GM21619 (cell line): ENCODE data around the gene GP9.

Experiments used
- ATAC-seq: cut with Tn5 transposase; IDR thresholded peaks from one replicate; pipeline ENCODE4 v1.9.1; 2021; ENCODE audit not compliant: unreplicated experiment

Gene GP9

DNA sequence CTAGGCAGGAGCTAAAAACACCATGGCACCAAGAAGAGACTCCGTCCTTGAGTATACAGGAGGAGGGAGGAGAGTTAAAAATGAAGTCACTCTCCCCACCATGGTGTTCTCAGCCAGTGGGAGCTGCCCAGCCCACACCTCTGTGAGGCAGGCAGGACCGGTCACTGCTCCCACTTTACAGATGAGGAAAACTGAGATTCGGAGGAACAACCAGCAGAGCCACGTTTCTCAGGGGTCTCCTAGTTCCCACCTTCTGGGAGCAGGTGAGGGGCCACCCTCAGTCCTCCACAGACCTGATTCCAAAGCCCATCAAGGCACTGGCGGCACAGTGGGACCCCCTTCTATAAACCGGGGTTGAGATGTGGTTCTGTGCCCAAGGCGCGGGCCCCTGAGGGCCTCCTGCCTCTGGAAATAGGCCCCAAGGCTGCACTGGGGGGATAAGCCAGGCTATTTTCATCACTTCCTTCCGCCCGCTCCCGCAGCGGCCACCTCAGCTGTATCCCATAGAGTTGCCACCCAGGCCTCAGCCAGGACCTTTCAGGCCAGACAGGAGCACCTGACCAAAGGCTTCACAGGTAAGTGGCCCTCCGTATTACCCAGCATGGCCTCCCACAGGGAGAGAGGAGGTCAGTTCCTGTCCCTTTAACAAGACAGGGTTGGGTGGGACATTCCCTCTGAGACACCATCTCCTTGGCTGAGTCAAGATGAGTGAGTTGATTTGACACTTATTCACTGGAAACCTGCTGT, at the start of gene GP9:
TSS of gene GP9 (plus strand) at position 504 of the 747 bp plus-strand sequence. CDS start 961 bp downstream, outside the sequence.
- no peak for ATAC-seq

- no peak for ATAC-seq
These were observed 47.1 kb upstream of the GP9 start for GRCh38 chr3:129013491-129013891.

GRCh38 chr3:129014148-129014547, 46.4 kb upstream of the GP9 start:
- no peak for ATAC-seq

GRCh38 chr3:129014793-129015345, 45.7 kb upstream of the GP9 start:
- no peak for ATAC-seq

DNA sequence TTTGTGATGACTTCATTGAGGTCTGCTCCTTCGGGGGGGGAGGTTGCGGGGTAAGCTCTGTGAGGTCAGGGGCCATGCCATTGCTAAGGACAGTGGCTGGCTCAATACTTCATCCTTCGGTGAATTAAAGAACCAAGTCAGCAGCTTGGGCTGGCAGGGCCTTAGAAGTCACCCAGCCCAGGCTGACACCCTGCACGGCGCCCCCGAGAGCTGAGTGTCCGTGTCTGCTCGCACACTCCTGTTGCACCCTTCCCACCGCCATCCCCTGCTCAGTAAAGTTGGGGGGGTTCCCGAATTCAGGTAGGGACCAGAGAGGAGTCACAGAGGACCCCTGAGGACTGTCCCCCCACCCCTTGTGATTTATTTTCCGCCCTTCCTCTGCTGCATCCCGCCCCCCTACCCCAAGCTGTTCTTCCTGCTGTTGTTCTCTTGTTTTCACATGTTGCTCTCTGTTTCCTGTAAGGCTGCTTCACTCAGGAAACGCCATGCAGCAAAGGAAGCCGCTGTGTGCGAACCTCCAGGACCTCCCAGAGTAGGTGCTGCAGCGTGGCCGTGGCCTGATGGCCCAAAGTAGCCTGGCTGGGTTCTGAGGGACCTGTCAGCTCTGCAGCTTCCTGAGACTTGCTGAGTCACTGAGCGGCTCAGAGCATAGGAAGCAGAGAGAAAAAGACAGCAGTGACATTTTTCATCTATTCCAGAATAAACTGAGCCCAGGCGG, 45.0 kb upstream of the GP9 start:
- ATAC-seq: no peak

DNA sequence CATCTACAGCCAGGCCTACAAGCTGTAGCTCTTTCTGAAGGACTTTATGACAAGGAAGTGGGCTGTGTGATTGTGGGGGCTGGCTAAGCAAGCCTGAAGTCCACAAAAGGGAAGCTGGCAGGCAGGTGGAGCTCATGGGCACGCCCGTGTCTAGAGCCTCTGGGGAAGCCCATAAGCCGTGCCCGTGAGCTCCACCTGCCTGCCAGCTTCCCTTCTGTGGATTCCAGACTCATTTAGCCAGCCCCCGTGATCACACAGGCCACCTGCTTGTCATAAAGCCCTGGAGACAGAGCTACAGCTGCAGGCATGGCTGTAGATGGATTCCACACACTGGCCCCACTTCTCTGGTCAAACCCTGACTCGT, 44.2 kb upstream of the GP9 start:
- ATAC-seq: no peak

- ATAC-seq: peak; percentile 49
These were observed 43.7 kb upstream of the GP9 start for GRCh38 chr3:129016720-129017483.

DNA sequence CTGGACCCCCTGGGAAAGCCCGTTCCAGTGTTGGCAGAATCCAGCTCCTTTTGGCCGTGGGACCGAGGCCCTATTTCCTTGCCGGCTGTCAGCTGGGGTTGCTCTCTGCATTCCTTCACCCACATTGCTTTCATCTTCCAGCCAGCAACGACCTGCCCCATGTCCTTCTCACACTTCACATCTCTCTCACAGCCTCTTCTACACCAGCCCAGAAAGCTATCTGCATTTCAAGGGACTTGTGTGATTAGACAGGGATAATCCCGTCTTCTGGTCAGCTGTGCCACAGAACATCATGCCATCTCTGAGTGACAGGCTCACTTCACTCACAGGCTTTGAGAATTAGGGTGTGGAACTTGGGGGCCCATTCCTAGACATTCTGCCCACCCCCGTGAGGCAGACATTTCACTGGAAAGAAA, 43.1 kb upstream of the GP9 start:
- ATAC-seq: no peak

GRCh38 chr3:129018271-129018670, 42.3 kb upstream of the GP9 start:
- ATAC-seq: no peak

DNA sequence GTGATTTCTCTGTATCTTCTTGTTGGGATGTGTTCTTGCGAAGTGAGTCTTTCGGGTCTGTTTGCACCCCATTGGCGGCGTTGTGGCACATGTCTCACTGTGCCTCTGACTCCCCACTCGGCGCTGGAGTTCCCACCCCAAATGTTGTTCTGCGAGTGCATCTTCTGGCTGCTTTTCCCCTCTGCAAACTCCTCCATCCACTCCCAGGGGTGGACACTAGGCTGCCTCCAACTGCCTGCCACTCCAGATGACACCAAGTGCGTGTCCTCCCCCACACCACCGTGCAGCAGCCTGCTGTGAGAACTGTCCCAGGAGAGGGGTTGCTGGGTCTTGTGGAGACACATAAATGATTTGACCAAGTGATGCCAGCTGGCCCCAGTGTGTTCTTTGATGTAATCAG, 41.8 kb upstream of the GP9 start:
- no peak for ATAC-seq

GRCh38 chr3:129019266-129019665, 41.3 kb upstream of the GP9 start:
- no peak for ATAC-seq

GRCh38 chr3:129020691-129021090, 39.9 kb upstream of the GP9 start:
- ATAC-seq: no peak

GRCh38 chr3:129021140-129021551, 39.4 kb upstream of the GP9 start:
- no peak for ATAC-seq

- ATAC-seq: no peak
These were observed 38.2 kb upstream of the GP9 start for GRCh38 chr3:129022114-129023007.

DNA sequence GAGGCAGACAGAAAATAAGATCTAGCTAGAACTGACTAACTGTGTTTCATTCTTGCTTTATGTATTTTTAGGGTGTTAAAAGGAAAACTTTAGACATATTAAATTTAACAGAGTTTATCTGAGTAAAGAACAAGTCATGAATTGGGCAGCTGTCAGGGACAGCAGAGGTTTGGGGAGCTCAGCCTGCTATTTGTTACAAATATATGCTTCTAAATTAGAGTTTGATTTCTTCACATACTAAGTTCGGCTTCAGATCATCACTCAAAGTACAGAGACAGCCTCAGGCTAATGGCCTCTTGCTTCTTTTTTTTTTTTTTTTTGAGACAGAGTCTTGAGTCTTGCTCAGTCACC, 37.6 kb upstream of the GP9 start:
- ATAC-seq: no peak

DNA sequence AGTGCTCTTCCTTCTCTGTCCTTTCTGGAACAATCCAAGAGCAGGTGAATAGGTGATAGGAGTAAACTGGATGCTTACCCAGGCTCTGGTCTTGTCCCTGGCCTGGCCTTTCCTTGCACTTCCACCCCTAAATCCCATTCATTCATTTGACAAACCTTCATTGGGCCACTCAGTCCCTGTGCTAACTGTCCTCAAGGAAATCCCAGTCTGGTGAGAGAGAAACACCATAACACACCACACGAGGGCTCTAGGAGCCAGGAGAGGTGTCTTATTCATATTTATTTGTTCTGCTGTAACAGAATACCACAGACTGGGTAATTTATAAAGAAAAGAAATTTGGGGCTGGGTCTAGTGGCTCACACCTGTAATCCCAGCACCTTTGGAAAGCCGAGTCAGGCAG, 36.7 kb upstream of the GP9 start:
- ATAC-seq: no peak

DNA sequence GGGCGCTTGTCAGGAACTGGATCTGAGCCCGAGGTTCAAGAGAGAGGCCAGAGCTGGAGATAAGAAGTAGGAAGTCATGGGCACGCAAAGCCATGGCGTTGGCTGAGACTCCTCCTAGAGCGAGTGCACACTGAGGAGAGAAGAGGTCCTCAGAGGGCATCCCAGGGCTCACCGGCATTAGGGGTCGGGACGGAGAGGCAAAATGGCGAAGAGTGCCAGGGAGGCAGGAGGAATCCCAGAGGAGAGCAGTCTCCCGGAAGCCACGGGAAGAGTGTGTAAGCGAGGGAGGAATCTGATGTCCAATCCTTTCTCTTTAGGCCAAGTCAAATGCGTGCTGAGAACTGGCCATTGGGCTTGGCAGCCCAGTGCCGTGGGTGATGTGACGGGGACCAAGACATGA, 35.5 kb upstream of the GP9 start:
- ATAC-seq: no peak

GRCh38 chr3:129025691-129026435, 34.7 kb upstream of the GP9 start:
- no peak for ATAC-seq

DNA sequence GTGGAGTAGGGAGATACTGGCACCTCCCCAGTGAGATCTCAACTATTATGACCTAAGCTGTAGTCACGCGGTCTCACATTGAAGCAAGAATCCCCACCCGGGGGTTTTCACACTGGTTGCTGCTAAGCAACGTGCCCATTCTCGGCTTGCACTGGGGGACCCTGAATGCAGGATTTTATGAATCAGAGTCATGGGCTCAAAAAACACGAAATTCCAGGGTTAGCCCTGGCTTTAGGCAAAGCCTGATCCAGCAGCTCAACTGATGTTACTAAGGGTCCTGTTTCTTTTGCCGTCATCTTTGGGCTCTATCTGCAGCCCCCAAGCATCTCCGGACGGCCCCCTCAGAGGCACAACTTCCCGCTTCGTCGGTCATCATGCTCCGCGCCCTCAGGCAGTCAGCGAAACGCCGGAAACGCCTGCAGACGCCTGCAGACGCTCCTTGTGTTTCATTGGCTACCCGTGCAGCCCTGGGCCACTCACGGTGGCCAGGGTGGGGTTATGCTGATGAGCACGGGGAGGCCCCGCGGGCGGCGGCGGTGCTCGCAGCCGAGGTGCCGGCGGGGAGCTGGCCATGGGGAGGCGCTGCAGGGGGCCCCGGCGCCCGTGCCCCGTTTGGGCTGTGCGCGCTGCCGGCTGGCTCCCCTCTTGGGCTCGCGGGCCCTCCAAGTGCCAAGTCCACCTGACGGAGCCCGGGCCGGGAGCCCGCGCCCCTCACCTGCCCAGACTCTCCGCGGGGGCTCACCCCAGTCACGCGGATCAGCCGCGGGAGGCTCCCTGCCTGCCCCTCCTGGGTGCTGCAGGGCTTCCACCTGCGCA, 33.6 kb upstream of the GP9 start:
- peak; percentile 99 for ATAC-seq
